GM12801 (cell line): ENCODE results near the gene ROM1.

Experiments
- TF ChIP-seq, protein P1 (sequence below): IDR thresholded peaks from one replicate; pipeline ENCODE4 v1.5.1; 2011; ENCODE audit warnings: control low read depth; ENCODE audit not compliant: insufficient read length; ENCODE audit errors: extremely low read depth

ROM1 gene

DNA sequence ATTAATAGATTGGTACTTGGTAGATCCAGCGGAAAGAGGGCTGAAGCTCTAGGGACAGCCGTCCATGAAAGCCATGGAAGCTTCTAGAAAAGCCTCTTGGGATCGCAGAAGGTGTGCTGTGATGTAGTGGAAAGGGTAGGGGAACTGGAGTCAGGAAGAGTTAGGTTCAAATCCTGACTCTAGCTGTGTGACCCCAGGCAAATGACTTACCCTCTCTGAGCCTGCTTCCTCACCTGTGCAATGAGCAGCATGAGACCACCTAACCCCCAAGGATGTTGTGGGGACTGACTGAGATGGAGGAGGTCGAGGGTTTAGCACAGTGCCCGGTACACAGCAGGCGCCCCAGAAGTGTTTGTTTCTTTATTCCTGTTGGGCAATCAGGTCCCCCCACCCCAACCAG, 2.7 kb upstream of the ROM1 start:
- TF ChIP-seq, protein P1, sequence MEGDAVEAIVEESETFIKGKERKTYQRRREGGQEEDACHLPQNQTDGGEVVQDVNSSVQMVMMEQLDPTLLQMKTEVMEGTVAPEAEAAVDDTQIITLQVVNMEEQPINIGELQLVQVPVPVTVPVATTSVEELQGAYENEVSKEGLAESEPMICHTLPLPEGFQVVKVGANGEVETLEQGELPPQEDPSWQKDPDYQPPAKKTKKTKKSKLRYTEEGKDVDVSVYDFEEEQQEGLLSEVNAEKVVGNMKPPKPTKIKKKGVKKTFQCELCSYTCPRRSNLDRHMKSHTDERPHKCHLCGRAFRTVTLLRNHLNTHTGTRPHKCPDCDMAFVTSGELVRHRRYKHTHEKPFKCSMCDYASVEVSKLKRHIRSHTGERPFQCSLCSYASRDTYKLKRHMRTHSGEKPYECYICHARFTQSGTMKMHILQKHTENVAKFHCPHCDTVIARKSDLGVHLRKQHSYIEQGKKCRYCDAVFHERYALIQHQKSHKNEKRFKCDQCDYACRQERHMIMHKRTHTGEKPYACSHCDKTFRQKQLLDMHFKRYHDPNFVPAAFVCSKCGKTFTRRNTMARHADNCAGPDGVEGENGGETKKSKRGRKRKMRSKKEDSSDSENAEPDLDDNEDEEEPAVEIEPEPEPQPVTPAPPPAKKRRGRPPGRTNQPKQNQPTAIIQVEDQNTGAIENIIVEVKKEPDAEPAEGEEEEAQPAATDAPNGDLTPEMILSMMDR: no peak

DNA sequence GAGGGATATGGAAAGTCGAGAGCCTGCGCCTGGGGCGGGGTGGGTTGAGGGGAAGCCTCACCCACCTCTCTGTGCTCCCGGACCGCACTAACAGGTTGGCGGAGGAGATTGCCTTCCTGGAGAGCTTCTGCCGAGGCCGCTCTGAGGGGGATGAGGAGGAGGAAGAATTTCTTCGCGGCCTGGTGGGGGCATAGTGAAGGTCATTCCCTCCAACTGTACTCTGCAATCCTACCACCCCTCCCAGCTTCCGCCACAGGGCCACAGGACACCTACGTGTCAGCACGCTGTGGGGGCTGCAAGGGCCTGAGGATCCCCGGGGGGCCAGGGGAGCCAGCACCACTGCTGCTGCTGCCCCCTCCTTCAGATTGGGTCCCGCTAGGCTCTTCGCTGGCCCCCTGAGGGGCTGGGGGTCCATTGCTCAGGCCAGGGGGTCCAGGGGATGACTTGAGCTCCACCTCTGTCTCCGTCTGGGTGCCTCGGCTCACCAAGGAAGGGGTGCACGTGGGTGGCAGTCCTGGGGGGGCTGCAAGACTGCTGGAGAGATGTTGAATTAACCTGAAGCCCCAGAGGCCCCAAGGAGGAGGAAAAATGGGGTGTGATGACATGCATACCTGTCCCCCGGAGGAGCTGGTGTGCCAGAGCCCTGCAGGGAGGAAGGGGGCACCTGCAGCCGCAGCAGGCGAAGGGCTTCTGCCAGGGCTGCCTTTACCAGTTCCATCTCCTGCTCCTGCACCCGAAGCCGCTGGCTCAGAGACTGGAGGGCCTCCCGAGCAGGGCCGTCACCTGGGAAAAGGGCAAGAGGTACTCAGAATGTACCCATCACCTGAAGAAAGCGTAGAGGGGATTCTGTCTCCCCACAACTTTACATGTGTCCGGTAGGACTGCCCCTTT, 2.0 kb upstream of the ROM1 start:
- TF ChIP-seq, protein P1: no peak

GRCh38 chr11:62611705-62612365, 1.2 kb upstream of the ROM1 start:
- TF ChIP-seq, protein P1: no peak

DNA sequence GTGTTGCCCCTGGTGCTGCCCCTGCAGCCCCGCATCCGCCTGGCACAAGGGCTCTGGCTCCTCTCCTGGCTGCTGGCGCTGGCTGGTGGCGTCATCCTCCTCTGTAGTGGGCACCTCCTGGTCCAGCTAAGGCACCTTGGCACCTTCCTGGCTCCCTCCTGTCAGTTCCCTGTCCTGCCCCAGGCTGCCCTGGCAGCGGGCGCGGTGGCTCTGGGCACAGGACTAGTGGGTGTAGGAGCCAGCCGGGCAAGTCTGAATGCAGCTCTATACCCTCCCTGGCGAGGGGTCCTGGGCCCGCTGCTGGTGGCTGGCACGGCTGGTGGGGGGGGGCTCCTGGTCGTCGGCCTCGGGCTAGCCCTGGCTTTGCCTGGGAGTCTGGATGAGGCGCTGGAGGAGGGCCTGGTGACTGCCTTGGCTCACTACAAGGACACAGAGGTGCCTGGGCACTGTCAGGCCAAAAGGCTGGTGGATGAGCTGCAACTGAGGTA, 278 bp downstream of the ROM1 start:
- TF ChIP-seq, protein P1: no peak

DNA sequence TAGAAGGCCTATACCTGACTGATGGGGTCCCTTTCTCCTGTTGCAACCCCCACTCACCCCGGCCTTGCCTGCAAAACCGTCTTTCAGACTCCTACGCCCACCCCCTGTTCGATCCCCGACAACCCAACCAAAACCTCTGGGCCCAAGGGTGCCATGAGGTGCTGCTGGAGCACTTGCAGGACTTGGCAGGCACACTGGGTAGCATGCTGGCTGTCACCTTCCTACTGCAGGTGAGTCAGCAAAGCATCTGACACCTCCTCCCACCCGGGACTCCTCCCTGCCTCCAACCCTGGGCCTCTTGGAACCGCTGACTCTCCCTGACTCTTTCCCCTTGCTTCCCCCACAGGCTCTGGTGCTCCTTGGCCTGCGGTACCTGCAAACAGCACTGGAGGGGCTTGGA, 1.2 kb downstream of the ROM1 start:
- TF ChIP-seq, protein P1: no peak

DNA sequence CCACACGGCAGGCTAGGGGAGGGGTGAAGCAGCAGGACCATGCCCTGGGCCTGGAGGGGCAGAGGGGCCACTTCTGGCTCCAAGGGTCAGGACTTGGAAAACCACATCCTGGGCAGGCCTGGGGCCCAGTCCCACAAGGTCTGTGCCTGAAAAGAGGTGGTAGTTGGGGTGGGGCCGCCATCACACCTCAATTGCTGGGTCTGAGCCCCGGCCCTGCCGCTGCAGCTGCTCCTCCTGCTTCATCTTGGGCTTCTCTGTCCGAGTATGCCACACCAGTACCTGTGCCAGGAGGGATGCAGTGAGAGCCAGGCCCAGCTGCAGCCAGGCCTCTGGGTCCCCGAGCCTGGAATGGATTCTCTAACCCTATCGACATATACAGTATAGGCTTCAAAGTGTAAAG, 2.5 kb downstream of the ROM1 start:
- TF ChIP-seq, protein P1: no peak

- TF ChIP-seq, protein P1: no peak
Measured at GRCh38 chr11:62621027-62621566, 8.0 kb downstream of the ROM1 start.
